Bronchial epithelial cell (primary cell): ENCODE measurements around the gene CENPV. TPM values are rescaled to one million over a fixed set of nuclear protein-coding genes. Genes with fewer than 3 reads are reported as not detected.
"Not testable (repeated sequence)": the region's sequence is repeated elsewhere in the genome, so short reads cannot be mapped to it uniquely, and the experiment has no call there.

ENCODE experiments used
- DNase-seq: peaks from one replicate; pipeline ENCODE4 v3.0.0-alpha.2; 2010; ENCODE audit warnings: low read depth
- FAIRE-seq: peaks from 2 replicates; lab custom pipeline; 2011; peaks lifted over from hg19 to GRCh38; lab: Jason Lieb, UNC
- H3K27me3 ChIP-seq: 2 replicates; pipeline ENCODE4 v1.5.1; 2011; ENCODE audit warnings: low read length; ENCODE audit not compliant: control insufficient read depth, insufficient read depth
- H3K36me3 ChIP-seq: 2 replicates; pipeline ENCODE4 v1.5.1; 2011; ENCODE audit warnings: low read length; ENCODE audit not compliant: control insufficient read depth, insufficient read depth
- H3K4me3 ChIP-seq: 2 replicates; pipeline ENCODE4 v1.5.1; 2011; ENCODE audit warnings: mild to moderate bottlenecking, low read depth, low read length, control low read depth
- CTCF ChIP-seq: IDR thresholded peaks from 2 replicates; pipeline ENCODE4 v1.5.1; 2011; ENCODE audit warnings: mild to moderate bottlenecking, moderate library complexity, low read length, control low read depth, inconsistent platforms; ENCODE audit not compliant: insufficient read depth, severe bottlenecking
- total RNA-seq: library from RNA; depleted of rRNA; stranded (reverse); fragments of >200 nt; gene quantifications from 2 replicates; pipeline ENCODE4 v1.2.1, GENCODE V29; 2014

Gene CENPV
- total RNA-seq, 1 donor from 2014 or later = 17.4 TPM

GRCh38 chr17:16297367-16298139 is 55.7 kb downstream of the CENPV start:
- Histone ChIP-seq H3K4me3 (no peak overlapping the region), H3K36me3 (no peaks in the 10 kb centered on the region), H3K27me3 (no peaks in the 10 kb centered on the region)
- DNase-seq = no peak
- peak; percentile 80 for FAIRE-seq
- no peak for TF ChIP-seq CTCF

- FAIRE-seq, H3K27me3 ChIP-seq, H3K4me3 ChIP-seq, H3K36me3 ChIP-seq: not testable (repeated sequence)
- DNase-seq = peak; percentile 70
These were observed 57.2 kb downstream of the CENPV start for GRCh38 chr17:16296072-16296471.

GRCh38 chr17:16294560-16294959 is 58.7 kb downstream of the CENPV start:
- FAIRE-seq (peak; percentile 18), DNase-seq (no peak)
- Histone ChIP-seq H3K36me3 (no peaks in the 10 kb centered on the region), H3K4me3 (no peak overlapping the region), H3K27me3 (no peaks in the 10 kb centered on the region)
- TF ChIP-seq CTCF = no peak

GRCh38 chr17:16293931-16294330 is 59.3 kb downstream of the CENPV start:
- TF ChIP-seq CTCF = no peak
- no peaks in the 10 kb centered on the region for H3K27me3 ChIP-seq
- no peaks in the 10 kb centered on the region for H3K36me3 ChIP-seq
- H3K4me3 ChIP-seq = no peak overlapping the region
- FAIRE-seq (no peak), DNase-seq (no peak)

Other genes starting within 250 kb of the CENPV start
- 75.3 and 92.9 TPM in 2 replicates for gene NCOR1, start 137.9 kb downstream of the CENPV start, total RNA-seq
- 30.6 and 31.1 TPM in 2 replicates for gene PIGL, start 136.3 kb downstream of the CENPV start, total RNA-seq
- gene UBB, start 27.6 kb upstream of the CENPV start, total RNA-seq = 766 and 1,827 TPM in 2 replicates
- gene TRPV2, start 62.1 kb upstream of the CENPV start, total RNA-seq = under 0.01 and 0.26 TPM in 2 replicates
- 0.13 TPM in 1 of 2 replicates, not detected in the other for gene LRRC75A, start 138.7 kb upstream of the CENPV start, total RNA-seq
- gene ZNF287, start 215.7 kb upstream of the CENPV start, total RNA-seq = 2.7 and 3.4 TPM in 2 replicates